22Rv1 (cell line): ENCODE data around the gene CDH15.

Source experiments
- ZFX ChIP-seq: fragments of 450-650 bp; IDR thresholded peaks from 2 replicates; pipeline ENCODE4 v1.6.1; 2017; ENCODE audit warnings: antibody characterized with exemption, borderline replicate concordance
- TF ChIP-seq, protein P1 (sequence below): fragments of 450-650 bp; IDR thresholded peaks from 2 replicates; pipeline ENCODE4 v1.5.1; 2017; ENCODE audit warnings: mild to moderate bottlenecking

DNA sequence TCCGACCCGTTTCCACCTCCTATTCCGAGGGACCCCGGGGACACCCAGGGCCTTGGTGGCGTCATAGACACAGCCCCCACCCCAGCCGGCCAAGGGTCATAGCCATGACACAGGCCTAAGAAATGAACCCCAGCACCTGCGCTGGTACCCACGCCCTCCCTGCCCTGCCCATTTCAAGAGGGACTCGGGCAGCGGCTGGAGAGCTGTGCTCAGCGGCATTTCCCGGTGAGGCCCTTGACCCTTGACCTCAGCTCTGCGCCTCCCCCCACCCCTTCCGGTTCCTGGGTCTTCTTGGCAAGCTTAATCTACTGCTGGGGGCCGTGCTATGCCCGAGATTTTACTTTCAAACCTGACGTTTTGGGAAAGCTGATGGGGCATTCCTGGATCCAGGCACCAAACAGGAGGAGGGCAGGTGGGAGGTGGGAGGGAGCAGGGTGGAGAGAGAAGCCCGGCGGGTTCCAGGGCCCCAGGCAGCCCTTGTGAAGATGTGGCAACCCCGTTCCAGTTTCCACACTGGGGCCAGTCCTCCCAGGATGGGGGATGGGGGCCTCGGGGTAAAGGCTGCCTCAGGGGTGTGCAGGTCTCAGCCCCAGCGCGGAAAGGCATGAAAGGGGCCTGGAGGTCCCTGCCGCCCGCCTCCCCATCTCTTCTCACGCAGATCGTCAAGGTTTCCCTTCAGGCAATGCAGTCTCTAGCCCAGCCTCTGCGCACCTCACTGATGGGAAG lies 28.7 kb downstream of the CDH15 start, which contains the start of gene SLC22A31:
- TF ChIP-seq, protein P1, sequence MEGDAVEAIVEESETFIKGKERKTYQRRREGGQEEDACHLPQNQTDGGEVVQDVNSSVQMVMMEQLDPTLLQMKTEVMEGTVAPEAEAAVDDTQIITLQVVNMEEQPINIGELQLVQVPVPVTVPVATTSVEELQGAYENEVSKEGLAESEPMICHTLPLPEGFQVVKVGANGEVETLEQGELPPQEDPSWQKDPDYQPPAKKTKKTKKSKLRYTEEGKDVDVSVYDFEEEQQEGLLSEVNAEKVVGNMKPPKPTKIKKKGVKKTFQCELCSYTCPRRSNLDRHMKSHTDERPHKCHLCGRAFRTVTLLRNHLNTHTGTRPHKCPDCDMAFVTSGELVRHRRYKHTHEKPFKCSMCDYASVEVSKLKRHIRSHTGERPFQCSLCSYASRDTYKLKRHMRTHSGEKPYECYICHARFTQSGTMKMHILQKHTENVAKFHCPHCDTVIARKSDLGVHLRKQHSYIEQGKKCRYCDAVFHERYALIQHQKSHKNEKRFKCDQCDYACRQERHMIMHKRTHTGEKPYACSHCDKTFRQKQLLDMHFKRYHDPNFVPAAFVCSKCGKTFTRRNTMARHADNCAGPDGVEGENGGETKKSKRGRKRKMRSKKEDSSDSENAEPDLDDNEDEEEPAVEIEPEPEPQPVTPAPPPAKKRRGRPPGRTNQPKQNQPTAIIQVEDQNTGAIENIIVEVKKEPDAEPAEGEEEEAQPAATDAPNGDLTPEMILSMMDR, result no peak
- no peak for TF ChIP-seq ZFX
